Measurements from ENCODE around the gene KCNG2.

KCNG2 gene

DNA sequence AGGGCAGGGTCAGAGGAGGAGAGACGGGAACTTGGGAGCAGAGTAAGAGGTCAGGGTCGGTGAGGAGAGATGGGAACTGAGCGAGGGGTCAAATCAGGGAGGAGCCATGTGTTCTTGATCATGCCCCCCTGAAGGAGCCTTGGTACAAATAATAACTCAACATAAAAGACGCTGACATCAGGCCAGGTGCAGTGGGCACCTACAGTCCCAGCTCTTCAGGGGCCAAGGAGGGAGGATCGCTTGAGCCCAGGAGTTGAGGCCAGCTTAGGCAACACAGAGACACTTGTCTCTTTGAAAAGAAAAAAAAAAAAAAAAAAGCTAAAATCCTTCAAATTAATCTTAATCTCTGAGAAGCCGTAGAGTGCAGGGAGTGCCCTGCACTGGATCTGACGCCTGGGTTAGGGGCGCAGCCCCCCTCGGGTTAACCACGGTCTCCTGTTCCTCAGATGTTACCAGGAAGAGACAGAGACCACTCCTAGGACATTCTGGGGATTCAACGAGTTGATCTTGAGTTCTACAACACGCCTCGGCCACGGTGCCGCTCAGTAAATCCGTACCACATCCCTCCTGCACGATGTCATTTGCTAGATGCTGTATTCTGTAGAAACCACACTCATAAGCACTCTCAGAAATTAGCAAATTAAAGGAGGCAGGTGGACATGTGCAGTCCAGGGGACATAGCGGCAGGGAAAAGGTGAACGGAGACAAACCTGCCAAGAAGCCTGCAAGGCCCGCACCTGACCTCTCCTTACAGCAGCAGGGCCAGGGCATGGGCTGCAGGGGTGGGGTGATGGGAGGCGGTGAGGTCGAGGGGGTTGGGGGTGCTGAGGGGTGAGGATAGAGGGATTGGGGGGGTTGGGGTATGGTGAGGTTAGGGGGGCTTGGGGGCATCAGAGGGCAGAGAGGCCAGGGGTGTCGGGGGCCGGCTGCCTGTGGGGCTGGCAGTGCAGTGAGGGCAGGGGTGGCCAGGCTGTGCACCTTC lies 124.5 kb downstream of the KCNG2 start:
- Mint-ChIP-seq H3K36me3 (peaks cover 52 to 54% of the 10 kb centered on the region in 2 donors), H3K4me3 (no peak overlapping the region), H3K4me1 (peaks cover 2 to 5% of the 10 kb centered on the region in 2 donors), H3K27ac (no peak overlapping the region), H3K9me3 (peaks cover 0 to 4% of the 10 kb centered on the region in 2 donors), H3K27me3 (no peaks in the 10 kb centered on the region)
- DNase-seq (no peak), ATAC-seq (replicated peaks) (no peak)

- no peaks in the 10 kb centered on the region for H3K27me3 Mint-ChIP-seq
- no peak for ATAC-seq (replicated peaks)
- H3K4me3 Mint-ChIP-seq, result no peak overlapping the region
- peaks cover 0 to 4% of the 10 kb centered on the region in 2 donors for H3K9me3 Mint-ChIP-seq
- DNase-seq, result no peak
- H3K4me1 Mint-ChIP-seq, result peaks cover 2 to 5% of the 10 kb centered on the region in 2 donors
- no peak overlapping the region for H3K27ac Mint-ChIP-seq
- peaks cover 50 to 52% of the 10 kb centered on the region in 2 donors for H3K36me3 Mint-ChIP-seq
Observed at GRCh38 chr18:79922971-79923411, 125.3 kb downstream of the KCNG2 start.

GRCh38 chr18:79923896-79924585 lies 126.3 kb downstream of the KCNG2 start:
- peaks cover 2 to 11% of the 10 kb centered on the region in 2 donors for H3K4me1 Mint-ChIP-seq
- H3K4me3 Mint-ChIP-seq, result no peak overlapping the region
- DNase-seq (no peak), ATAC-seq (replicated peaks) (no peak)
- no peaks in the 10 kb centered on the region for H3K27me3 Mint-ChIP-seq
- H3K9me3 Mint-ChIP-seq, result peaks cover 3 to 9% of the 10 kb centered on the region in 2 donors
- peaks cover 54 to 57% of the 10 kb centered on the region in 2 donors for H3K36me3 Mint-ChIP-seq
- H3K27ac Mint-ChIP-seq, result peak overlapping the region; percentile 70

DNA sequence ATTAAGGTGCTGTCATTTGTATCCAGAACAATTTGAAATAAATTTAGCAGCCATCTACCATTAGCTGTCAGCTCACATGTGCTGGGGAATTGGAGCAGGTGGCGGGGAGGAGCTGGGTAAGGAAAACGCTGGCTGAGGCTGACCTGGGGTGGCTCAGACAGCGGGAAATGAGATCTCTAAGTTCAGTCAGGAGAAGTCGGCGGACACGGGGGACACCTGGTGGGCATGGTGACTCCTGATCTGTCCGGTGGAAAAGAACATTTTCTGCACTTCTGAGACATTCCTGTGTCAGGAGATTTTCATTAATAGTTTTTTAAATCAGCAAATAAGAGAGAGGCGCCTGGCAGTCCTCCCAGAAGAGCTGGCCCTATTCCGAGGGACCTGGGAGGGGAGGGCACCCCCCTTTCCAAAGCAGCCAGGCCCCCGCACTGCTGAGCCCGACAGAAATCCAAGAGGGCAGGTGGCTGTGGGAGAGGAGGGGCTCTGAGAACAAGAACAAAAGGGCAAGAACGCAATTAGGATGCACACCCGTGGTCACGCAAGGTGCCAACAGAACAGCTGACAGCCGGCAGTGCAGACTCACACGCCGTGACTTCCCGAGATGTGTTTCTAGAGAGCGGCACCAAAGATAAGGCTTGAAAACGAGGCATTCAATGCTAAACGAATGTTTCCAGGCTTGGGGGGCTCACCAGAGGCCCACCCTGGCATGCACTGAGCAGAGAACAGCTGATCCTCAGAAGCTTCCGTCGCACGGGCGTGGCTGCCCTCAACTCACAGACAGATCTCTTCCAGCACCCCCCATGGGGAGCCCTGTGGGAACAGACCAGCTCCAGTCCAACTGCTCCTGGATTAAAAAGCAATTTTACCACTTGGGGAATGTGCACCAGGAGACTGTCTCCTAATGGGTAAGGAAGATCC lies 127.3 kb downstream of the KCNG2 start:
- H3K27ac Mint-ChIP-seq, result no peak overlapping the region
- no peaks in the 10 kb centered on the region for H3K27me3 Mint-ChIP-seq
- DNase-seq (no peak), ATAC-seq (replicated peaks) (no peak)
- no peak overlapping the region for H3K4me3 Mint-ChIP-seq
- H3K36me3 Mint-ChIP-seq, result peaks cover 61 to 65% of the 10 kb centered on the region in 2 donors
- H3K9me3 Mint-ChIP-seq, result peaks cover 11 to 16% of the 10 kb centered on the region in 2 donors
- H3K4me1 Mint-ChIP-seq, result peaks cover 0 to 13% of the 10 kb centered on the region in 2 donors

GRCh38 chr18:79926306-79926705 lies 128.6 kb downstream of the KCNG2 start:
- DNase-seq (no peak), ATAC-seq (replicated peaks) (no peak)
- Mint-ChIP-seq H3K27ac (no peak overlapping the region), H3K4me1 (peaks cover 0 to 13% of the 10 kb centered on the region in 2 donors), H3K27me3 (no peaks in the 10 kb centered on the region), H3K36me3 (peaks cover 68 to 69% of the 10 kb centered on the region in 2 donors), H3K9me3 (peaks cover 15 to 17% of the 10 kb centered on the region in 2 donors), H3K4me3 (no peak overlapping the region)

DNA sequence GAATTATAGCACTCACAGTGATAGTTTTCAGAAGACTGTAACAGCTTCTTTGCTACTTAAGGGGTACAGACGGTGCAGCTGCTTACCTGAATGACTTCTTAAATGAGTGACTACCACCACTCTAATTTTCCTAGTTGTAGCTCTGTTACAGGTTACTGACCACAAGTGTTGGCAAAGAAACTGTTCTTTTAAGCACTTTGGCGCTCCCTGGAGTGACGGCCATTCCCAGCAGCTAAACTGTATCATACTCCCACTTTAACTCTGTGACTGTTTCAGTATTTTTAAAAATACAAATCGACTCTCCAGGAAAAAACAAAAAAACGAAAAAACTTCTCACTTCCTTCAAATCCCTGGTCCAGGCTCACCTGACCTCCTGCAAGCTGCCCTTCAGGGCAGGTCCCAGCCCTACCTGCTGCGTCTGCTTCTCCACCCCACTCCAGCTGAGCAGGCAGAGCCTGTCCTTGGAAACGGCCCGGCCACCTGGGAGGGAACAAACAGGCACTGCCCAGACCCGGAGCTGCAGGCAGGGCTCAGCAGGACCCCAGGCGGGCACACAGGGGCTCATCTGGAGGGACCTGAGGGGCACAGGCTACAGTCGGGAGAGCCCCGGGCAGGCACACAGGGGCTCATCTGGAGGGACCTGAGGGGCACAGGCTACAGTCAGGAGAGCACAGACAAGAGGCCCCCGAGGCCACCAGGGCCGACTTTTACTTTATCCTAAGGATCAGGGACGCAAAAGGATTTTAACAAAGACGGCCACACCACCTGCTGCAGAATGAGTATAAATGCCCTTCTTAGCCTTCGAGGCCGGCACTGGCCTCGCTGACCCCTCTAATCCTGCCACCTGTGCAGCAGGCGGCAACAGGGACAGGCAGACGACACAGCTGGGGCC lies 129.2 kb downstream of the KCNG2 start:
- H3K9me3 Mint-ChIP-seq, result peaks cover 17 to 19% of the 10 kb centered on the region in 2 donors
- H3K27ac Mint-ChIP-seq, result no peak overlapping the region
- DNase-seq (no peak), ATAC-seq (replicated peaks) (no peak)
- H3K4me3 Mint-ChIP-seq, result no peak overlapping the region
- H3K36me3 Mint-ChIP-seq, result peaks cover 70 to 71% of the 10 kb centered on the region in 2 donors
- H3K27me3 Mint-ChIP-seq, result no peaks in the 10 kb centered on the region
- H3K4me1 Mint-ChIP-seq, result peaks cover 0 to 13% of the 10 kb centered on the region in 2 donors

- no peak overlapping the region for H3K4me3 Mint-ChIP-seq
- peaks cover 72% of the 10 kb centered on the region in 2 donors for H3K36me3 Mint-ChIP-seq
Observed at GRCh38 chr18:79927607-79928562, 130.1 kb downstream of the KCNG2 start.

GRCh38 chr18:79928563-79928960 lies 130.8 kb downstream of the KCNG2 start:
- no peak overlapping the region for H3K27ac Mint-ChIP-seq
- H3K36me3 Mint-ChIP-seq, result peaks cover 72 to 73% of the 10 kb centered on the region in 2 donors

More at GRCh38 chr18:79927607-79928562, 130.1 kb downstream of the KCNG2 start:
- ATAC-seq (replicated peaks) (no peak), DNase-seq (no peak)
- Mint-ChIP-seq H3K9me3 (peaks cover 25 to 26% of the 10 kb centered on the region in 2 donors), H3K4me1 (peaks cover 0 to 13% of the 10 kb centered on the region in 2 donors), H3K27ac (no peak overlapping the region), H3K27me3 (no peaks in the 10 kb centered on the region)

GRCh38 chr18:79930020-79930642 lies 132.4 kb downstream of the KCNG2 start:
- peaks cover 3 to 29% of the 10 kb centered on the region in 2 donors for H3K4me1 Mint-ChIP-seq
- H3K36me3 Mint-ChIP-seq, result peaks cover 77 to 79% of the 10 kb centered on the region in 2 donors
- H3K9me3 Mint-ChIP-seq, result peaks cover 31 to 34% of the 10 kb centered on the region in 2 donors
- H3K27ac Mint-ChIP-seq, result no peak overlapping the region
- no peaks in the 10 kb centered on the region for H3K27me3 Mint-ChIP-seq
- no peak overlapping the region for H3K4me3 Mint-ChIP-seq
- DNase-seq (no peak), ATAC-seq (replicated peaks) (no peak)

More at GRCh38 chr18:79928563-79928960, 130.8 kb downstream of the KCNG2 start:
- no peaks in the 10 kb centered on the region for H3K27me3 Mint-ChIP-seq
- ATAC-seq (replicated peaks) (no peak), DNase-seq (no peak)
- H3K4me3 Mint-ChIP-seq, result no peak overlapping the region
- H3K4me1 Mint-ChIP-seq, result peaks cover 0 to 14% of the 10 kb centered on the region in 2 donors
- peaks cover 30% of the 10 kb centered on the region in 2 donors for H3K9me3 Mint-ChIP-seq

- Mint-ChIP-seq H3K4me3 (no peak overlapping the region), H3K4me1 (peaks cover 6 to 38% of the 10 kb centered on the region in 2 donors), H3K27me3 (no peaks in the 10 kb centered on the region), H3K36me3 (peaks cover 82 to 84% of the 10 kb centered on the region in 2 donors), H3K27ac (no peak overlapping the region), H3K9me3 (peaks cover 38 to 43% of the 10 kb centered on the region in 2 donors)
- DNase-seq (no peak), ATAC-seq (replicated peaks) (no peak)
Observed at GRCh38 chr18:79931475-79931874, 133.7 kb downstream of the KCNG2 start.

DNA sequence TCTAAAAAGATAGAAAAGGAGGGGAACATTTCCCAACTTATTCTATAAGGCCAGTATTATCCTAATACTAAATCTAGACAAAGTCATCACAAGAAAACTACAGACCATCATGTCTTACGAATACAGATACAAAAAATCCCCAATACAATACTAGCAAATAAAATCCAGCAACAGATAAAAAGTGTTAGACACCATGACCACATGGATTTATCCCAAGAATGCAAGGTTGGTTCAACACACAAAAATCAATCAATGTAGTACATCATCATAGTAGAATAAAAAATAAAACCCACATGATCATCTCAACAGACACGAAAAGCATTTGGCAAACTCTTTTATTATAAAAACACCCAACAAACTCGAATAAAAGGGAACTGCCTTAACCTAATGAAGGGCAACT lies 135.2 kb downstream of the KCNG2 start:
- Mint-ChIP-seq H3K4me1 (peaks cover 6 to 32% of the 10 kb centered on the region in 2 donors), H3K9me3 (peaks cover 38 to 43% of the 10 kb centered on the region in 2 donors), H3K27me3 (no peaks in the 10 kb centered on the region), H3K4me3 (no peak overlapping the region), H3K36me3 (peaks cover 88 to 92% of the 10 kb centered on the region in 2 donors), H3K27ac (no peak overlapping the region)
- DNase-seq, result no peak
- no peak for ATAC-seq (replicated peaks)
